Hematopoietic multipotent progenitor cell treated with erythropoietin and hydrocortisone succinate and interleukin-3 and kit ligand, for 4 days (in vitro differentiated cells): ENCODE results near the gene OR7D2.

Experiments
- DNase-seq: peaks from one replicate; pipeline ENCODE4 v3.0.0-alpha.2; 2015

OR7D2 gene

DNA sequence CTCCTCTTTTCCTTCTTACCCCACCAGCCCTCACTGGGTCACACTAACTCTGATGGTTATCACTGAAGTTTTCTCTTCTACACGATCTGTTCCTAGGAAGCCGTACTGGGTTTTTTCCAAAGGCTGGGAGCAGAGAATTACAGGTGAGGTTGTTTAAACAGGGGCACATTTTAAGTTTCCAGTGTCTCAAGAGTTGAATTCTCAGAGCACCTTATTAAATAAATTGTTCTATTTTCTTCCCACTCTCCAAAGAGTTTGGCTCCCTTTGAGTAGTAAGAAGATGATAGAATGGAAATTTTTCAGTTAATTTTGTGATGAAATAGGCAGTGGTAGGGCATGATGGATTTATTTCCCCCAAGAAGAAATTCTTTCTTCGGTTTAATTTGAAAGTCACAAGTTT is 40.7 kb downstream of the OR7D2 start, which contains the start of gene OR7D4:
OR7D4 (minus strand) TSS at position 101 of the 400 bp plus-strand sequence. CDS start 4,752 bp downstream, outside the sequence.
- no peak for DNase-seq
